SKM-1 (cell line): ENCODE results near the gene HOXC5.

Experiments used
- DNase-seq: peaks from one replicate; lab custom pipeline; 2025; ENCODE audit not compliant: unreplicated experiment; lab: John Stamatoyannopoulos, UW

The HOXC5 gene

DNA sequence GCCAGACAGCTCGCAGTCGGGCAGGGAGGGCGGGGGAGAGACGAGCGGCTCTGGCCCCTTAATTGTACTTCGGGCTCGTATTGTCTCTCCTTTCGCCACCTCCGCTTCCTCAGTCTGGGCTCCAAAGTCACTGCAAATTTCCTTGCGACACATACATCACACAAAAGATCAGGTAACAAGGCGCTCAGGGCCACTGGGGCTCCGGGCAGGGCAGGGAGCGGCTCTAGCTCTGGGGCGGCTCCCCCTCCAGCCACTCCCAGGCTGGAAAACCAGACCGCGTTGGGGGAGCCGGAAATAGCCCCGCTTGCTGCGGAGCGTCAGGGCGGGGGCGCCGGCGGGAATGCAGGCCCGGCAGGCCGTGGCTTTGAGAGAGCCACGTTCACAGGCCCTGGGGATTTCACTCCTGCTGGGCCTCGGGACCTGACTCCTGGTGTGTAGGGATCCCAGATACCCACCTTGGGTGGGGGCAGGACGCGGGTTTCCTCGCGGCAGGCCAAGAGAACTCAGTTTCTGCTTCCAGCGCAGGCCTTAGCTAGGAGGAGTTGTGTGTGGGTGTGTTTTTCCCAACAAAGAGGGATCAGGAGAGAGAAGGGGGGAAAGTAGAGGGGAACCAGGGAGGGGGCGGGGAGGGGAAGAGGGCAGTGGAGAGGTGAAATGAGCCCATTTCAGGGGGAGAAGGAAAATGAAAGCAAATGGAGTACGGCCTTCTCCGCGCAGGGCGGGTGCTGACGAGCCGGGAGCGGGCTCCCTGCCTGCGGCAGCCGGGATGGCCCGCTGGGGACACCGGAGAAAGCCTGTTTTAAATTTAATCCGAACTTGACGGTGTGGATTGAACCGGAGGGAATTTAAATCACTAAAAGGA is 37.2 kb upstream of the HOXC5 start:
- DNase-seq, result no peak

DNA sequence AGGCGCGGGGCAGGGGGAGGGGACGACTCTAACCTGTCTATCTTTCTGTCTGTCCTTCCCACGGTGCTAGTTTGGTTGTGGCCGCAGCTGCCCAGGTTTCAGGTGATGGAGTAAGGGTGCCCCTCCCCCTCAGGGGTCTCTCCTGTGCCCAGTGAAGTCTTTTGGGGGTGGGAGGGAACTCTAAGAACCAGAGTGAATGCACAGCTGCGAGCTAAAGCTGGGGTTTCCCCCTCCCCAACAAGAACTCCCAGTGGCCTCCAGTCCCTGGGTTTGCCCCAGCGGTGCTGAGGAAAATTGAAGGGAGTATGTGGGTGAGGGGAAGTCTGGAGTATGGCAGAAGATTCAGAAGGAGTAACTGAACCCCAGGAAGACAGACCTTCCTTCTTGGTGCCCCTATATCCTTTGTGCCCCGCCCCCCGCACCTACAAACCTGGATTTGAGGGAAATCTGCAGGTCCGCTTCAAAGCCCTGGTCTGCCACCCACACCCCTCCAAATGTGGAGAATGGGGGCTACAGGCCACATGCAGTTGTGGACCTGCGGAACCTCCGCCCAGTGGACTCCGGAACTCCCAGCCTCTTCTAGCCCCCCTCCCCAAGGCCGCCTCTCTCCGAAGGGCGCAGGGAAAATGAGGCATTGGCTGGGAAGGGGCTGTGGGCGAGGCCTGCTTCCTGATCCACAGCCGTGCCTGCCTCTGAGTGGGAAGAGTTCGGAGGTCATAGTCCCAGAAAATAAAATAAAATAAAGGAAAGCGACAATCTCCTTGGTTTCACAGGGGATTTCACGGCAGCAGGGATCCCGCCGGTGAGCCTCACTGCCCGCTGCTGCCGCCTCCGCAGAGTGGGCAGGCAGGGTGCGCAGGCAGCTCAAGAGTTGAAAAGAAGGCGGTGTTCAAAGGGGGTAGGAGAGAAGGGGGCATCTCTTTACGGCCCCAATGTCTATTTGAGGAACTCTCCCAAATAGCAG is 36.3 kb upstream of the HOXC5 start:
- no peak for DNase-seq

DNA sequence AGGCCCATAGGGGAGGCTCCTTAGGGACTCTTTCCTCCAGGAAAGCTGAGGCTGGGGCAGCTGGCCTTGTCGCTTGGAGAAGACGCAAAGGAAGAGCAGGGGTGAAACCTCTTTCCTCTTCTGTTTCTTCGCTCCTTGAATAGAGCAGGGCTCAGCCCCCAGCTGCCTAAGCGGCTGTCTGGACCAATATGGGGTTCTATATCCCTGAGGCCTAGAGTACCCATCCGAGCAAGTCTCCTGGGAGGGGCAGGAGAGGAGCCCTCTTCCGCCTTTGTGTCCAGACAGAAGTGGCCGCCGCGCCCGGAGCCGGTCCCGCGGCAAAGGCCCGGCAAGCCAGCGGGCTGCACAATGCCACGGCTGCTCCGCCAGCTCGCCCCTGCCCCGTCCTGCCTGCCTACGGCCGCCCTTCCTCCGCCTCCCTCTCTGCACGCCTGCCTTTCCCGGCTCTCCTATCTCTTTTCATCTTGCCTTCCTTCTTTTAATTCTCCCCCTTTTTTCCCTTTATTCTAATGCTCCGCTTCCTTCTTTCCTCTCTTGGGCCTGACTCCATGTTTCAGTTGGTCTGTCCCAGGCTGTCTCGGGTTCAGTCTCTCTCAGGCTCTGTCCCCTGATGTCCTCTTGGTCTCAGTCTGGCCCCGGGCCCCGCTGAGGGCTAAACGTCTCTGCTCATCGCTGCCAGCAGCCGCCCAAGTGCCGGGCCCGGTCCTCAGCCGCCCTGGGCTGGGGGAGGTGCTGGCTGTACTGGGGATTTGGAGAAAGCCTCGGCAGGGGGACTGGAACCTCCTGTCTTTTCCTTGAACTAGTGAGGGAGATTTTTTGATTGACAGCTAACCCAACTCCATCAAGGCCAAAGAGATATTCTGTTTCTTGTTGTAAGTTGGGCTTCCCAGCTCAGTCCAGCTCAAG is 35.4 kb upstream of the HOXC5 start:
- no peak for DNase-seq

DNA sequence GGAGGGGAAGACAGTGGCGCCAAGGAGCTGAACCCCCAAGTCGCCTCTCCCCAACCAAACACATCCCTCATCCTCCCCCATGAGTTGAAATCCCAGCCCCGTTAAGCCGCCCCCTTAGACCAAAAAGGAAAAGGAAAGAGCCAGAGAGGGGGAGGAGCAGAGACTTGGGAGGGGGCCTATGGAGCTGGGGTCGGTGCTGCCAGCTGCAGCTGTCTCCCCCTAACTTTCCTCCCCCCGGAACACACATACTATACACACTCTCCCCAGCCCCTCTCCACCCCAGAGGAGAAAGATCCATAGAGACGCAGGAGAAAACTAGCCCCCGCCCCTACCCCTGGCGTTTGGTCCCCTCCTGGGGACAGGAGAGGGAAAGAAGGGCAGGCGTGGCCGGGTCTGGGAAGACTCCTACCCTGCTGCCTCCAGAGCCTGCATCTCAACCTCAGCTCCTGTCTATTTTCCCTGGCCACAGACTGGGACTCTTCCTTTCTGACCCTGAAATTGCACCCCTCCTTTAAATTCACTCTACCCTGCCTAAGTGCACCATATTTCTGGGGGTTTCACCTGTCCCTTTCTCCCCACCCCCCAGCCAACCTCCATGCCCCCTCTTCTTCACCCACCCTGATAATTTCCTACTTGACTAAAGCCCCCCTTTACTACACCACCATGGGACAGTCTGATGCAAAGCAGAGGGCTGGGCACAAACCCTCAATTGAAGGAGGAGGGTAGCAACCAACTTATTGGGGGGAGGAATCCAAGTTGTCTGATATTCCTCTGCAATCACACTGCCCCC is 34.5 kb upstream of the HOXC5 start:
- DNase-seq, result no peak

DNA sequence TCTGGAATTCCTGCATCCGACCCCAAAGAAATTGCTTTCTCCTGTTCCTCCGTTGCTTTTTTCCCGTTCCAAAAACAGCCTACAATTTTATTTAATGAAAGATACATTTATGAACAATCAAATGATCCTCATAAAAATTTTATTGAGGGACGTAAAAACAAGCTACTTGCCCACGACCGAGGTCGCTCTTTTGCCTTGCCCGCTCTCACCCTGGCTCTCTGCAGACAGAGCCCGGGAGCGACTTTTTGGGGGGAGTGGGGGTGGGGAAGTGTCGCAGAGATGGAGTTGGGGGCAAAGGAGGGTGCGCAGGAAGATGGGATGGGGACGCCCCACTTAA is 34.0 kb upstream of the HOXC5 start:
- DNase-seq, result no peak

DNA sequence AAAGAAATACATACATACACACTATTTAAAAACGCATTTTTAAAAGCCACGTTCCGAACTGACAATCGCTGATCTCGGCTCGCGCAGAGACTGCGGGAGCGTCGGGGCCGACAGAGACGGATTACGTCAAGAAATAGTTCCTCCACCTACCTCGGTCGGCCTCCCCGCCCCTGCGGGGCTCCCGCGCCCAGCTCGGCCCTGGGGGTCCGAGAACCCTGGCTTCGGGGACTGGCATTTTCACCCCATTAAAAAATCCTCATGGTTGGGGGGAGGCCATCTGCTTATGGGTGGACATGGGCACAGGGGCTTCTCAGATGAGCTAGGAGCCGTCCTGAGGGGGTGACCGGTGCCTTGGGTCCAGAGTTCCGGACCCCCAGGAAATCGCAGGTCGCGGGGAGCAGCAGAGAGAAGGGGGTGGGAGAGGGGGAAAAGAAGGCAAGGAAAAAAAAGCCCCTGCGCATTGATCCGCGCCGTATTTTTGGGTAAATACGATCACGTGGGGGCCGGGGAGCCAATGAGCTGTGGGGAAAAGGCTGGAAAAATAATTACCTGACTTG is 33.2 kb upstream of the HOXC5 start:
- DNase-seq, result no peak

DNA sequence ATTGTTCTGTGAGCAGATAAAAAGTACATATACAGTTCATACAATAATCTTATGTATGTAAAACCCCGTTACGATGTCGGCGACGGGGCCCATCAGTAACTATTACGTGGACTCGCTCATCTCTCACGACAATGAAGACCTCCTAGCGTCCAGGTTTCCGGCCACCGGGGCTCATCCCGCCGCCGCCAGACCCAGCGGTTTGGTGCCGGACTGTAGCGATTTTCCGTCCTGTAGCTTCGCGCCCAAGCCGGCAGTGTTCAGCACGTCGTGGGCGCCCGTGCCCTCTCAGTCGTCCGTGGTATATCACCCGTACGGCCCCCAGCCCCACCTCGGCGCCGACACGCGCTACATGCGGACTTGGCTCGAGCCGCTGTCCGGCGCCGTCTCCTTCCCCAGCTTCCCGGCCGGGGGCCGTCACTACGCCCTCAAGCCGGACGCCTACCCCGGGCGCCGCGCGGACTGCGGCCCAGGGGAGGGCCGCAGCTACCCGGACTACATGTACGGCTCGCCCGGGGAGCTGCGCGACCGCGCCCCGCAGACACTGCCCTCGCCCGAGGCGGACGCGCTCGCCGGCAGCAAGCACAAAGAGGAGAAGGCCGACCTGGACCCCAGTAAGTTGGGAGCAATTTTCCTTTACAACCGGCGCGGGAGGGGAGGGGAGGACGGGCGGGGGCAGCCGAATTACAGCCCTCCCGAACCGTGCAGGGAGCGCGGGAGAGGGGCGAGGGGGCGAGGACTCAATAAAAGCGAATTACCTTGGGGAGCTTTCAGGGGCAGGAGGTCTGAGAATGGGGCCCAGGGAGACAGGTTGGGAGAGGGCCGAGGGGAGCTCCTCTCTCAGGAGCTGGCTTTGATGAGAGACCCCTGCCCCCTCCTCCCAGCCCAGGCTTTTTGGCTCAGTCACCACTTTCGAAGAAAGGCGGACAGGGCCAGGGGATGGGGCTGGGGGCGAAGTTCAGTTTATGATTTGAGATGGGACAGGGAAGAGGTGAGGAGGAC is 32.4 kb upstream of the HOXC5 start, which contains the start of gene HOXC9:
Gene HOXC9, plus strand, starts transcription at position 46 of the 999 bp plus-strand sequence. Its CDS starts 28 bp downstream, at position 74.
- no peak for DNase-seq

DNA sequence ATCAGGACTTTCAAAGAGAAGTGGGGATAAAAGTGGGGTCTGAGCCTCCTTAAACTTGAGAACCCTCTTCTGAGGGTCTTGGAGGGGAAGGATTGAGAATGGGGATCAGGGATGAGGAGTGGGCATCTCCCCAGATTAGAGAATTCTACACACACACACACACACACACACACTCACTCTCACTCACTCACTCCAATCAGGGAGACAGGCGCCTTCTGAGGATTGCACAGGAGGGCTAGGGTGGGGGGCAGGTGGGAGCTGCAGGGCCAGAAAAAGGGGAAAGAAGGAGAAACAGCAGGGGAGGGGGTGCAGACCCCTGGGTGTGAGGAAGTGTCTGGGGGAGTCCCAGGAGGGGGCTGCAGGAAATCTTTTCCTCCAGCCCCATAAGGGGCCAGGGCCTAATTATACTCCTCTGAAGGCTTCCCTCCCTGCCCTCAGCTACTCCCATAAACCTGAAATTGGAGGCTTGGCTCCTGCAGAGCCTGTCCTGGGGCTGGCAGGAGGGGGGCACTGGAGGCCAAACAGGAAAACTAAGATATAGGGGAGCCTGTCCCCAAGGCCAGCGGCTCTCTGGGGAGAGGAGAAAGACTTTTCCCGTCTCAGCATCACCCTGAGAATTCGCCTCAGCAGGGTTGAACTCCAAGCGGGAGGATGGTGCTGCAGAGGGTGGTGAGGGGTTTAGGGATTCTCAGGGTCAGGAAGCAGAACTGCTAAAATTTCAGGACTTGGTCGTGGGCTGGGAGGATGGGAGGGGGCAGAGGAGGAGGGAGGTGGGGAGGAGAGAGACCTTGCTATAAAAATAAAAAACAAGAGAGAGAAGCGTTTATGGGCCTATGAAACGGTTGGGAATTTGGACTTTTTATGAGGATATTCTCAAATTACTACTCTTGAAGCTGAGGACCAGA is 31.3 kb upstream of the HOXC5 start:
- DNase-seq, result no peak

DNA sequence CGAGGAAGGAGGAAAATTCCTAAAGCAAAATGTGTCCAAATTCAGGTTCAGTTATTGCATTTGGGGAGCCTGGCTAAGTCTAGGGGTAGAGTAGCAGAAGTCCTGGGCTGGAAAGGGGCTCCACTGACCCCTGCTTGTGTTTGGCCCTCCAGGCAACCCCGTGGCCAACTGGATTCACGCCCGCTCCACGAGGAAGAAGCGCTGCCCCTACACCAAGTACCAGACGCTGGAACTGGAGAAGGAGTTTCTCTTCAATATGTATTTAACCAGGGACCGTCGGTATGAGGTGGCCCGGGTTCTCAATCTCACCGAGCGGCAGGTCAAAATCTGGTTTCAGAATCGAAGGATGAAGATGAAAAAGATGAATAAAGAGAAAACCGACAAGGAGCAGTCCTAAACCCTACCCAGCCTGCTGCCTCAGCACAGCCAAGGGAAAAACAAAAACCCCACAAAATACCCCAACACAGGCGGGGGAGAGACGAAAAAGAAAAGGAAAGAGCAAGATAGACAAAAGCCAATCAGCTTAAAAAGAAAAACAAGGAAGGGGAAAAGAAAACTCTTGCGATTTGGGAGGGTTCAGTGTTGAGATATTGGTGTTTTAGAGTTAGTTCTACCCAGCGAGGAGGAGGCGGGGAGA is 30.5 kb upstream of the HOXC5 start:
- DNase-seq, result no peak

DNA sequence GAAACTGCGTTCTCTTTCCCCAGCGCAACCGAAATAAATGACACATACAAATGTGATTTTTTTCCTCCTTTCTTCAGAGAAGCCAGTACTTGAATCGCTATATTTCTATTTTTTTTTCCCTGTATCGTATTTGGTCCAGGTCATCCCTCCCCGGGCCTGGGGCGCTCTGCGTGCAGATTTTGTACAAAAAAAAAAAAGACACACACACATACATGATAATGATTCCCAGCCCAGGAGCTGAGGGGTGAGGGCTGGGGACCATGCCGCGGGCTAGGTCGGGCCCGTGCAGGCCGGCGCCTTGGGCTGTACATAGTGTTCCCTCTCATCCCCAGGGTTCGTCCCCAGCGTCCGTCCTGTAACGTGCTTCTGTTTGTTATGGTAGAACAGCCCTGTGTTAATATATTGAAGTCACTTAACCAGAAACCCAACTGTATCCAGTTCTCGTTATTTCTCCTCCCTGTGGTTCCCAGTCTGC is 29.9 kb upstream of the HOXC5 start:
- DNase-seq, result no peak

DNA sequence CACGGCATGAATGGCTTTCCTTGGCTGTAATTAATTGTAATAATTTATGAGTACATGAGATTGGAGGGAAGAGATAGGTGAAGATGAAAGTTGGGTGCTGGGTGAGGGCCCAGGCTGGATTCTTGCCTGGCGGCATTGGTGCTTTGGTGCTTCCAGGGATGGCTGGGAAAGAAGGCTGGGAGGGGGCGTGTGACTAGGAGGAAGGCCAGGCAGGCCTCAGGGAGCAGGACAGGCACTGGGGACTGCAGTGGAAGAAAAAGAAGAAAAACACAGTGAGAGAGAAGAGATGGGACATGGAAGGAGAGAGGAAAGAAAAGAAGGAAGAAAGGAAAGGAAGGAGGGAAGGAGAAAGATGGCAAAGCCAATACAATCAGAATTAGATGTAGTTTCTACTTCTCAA is 29.2 kb upstream of the HOXC5 start:
- no peak for DNase-seq

DNA sequence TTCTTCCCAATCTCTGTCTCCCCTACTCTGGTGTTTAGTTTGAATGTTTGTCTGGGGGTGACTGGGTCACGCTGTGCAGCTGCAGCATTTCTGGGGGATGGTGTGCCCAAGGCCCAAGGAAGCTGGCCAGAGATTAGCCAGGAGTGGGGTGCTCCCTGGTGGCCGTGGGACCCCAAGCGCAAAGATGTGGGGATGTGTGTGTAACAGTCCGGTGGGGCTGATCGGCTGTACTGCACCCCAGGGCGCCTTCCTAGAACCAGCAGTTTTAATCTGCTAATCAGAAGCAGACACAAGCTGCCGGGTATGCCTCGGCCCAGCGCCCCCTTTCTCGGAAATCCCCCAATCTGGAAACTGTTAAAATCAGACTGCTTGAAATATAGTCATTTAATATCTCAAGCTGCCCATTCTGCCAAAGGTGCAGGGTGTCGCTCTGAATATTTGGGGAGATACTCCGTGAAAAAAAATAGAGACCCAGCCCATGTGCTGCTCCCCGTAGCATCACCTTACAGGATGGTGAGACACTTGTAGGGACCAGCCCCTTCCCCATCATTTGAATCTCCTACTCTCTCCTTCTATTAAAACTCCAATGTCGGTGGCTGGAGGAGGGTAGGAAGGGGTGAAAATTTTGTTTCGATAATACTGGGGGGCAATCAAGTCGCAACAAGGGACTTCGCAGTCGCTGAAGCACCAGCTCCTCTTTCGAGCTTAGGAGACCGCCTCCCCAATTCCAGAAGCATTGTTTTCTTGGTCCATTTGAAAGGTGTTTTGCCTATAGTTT is 28.6 kb upstream of the HOXC5 start:
- no peak for DNase-seq

DNA sequence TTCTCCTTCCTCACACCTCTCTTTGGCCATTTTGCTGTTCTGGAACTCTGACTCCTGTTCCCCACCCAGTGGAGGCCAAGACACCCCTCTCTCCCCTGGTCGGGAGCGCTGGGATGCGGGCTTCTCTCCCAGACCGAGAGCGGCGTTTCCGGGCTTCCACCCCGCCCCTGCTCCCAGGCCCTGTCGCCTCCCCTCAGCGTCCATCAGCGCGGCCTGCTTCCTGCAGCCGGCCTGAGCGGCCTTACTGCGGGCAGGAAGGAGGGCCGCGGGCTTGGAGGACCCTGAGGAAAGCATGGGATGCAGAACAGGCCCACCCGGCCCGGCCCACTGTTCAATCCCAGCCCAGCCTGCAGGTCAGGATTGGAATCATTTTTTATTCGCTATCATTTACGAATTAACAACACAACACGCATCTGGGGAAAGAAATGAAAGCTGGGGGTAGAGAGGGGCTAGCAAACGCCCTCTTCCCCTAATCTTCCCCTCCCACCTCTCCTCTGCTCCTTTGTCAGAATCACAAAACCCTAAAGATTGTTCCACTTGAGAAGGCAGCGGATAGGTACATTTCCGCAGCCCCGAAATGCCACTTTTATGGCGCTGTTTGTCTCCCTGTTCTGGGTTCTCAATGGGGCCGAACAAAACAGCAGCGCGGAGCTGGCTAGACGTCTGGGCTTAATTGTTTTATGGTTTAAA is 27.9 kb upstream of the HOXC5 start:
- no peak for DNase-seq

DNA sequence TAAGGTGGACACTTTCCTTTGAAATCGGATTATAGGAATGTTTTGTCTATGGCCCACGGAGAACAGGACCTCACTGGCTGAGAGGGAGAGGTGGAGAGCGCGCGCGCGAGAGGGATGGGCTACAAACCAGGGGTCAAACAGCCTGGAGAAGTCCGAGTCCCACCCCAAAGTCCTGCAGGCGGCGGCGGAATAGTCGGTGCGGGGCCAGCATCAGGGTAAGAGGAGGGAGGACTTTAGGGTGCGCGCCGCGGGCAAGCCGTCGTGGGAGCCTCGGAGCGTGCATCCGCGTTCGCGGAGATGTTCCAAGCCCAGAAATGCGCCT is 27.4 kb upstream of the HOXC5 start:
- no peak for DNase-seq

DNA sequence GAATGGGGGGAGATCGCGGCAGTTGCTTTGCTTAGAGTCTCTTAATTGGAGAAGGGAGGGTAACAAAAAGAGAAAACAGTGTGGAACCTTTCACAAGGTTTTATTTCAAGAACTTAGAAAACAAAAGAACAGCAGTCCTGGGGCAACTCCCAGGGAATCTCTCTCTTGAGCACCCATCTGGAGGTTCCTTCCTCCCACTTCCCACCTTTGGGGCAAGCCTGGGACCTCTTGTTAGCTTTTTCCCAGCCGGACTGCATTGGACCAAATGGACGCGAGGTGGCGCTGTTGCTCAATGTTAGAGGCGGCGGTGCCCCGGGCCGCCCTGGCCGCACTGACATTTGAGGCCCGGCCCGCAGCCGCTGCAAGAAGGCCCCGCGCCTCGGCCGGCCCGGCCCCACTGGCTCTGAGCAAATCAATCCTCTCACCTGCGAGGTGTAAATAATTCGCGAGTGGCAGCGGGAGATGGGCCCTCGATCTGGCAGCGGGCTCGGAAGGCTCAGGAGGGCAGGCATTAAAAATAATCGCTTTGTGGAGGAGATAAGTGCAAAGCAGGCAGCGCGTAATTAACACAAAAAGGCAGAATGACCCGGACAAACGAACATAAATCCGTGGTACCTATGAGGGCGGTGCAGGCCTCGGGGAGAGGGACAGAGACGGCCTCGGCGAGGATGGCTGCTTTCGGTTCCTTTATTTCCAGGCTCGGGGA is 26.8 kb upstream of the HOXC5 start:
- DNase-seq, result no peak
